Measurements from ENCODE around the gene TRPV3. TPM values are rescaled to one million over a fixed set of nuclear protein-coding genes. Genes with fewer than 3 reads are reported as not detected.
A peak's percentile ranks its signal among the peaks of the same experiment; 100 is the strongest.

The TRPV3 gene
- total and polyA plus RNA-seq, 2 of the 8 experiments (the other 6 are each of a cell fraction or from before 2014, with no cell fraction given), result 0.56 to 1.0 TPM

GRCh38 chr17:3472137-3472536 lies 85.5 kb downstream of the TRPV3 start:
- no peak overlapping the region for H4K5ac ChIP-seq (ENCODE audit: insufficient read length, low read depth, low read length)
- peak overlapping the region; percentile 38; the same call in 1 of the 2 replicates for H4K8ac ChIP-seq (ENCODE audit: extremely low read depth, insufficient read depth, low read length)
- H3K56ac ChIP-seq (replicated peaks; ENCODE audit: insufficient read length, low read depth, low read length), result no peak overlapping the region
- peak overlapping the region; percentile 70 for H4K91ac ChIP-seq (replicated peaks; ENCODE audit: insufficient read length, low read length)
- no peak overlapping the region for H3K4me3 ChIP-seq (ENCODE audit: extremely low read depth in 1 of 4, insufficient read depth in 2 of 4, low read depth in 3 of 4, low read length in 4 of 4)
- no peak overlapping the region for H3K18ac ChIP-seq (ENCODE audit: extremely low read depth, low read length)
- H3K4me2 ChIP-seq (ENCODE audit: insufficient read depth in 1 of 2, low read depth in 2 of 2, low read length in 2 of 2), result no peak overlapping the region
- no peak overlapping the region for H2AK5ac ChIP-seq (ENCODE audit: low read depth, low read length)
- no peak overlapping the region for H2BK12ac ChIP-seq (ENCODE audit: low read depth, low read length)
- no peaks in the 10 kb centered on the region for H3K79me2 ChIP-seq (ENCODE audit: control insufficient read depth in 1 of 2, insufficient read depth in 2 of 2, low read length in 2 of 2)
- H3K9ac ChIP-seq (replicated peaks in 1 of 4; ENCODE audit: extremely low read depth in 1 of 4, low read depth in 3 of 4, low read length in 3 of 4), result no peak overlapping the region
- CTCF ChIA-PET (ENCODE audit: partially characterized antibody), result interaction anchor here (0.6 kb wide), 1 partner anchor 427 kb away, joined by 3 read pairs; no protein-coding TSS in a partner anchor
- H3K23ac ChIP-seq (ENCODE audit: insufficient read length), result no peak overlapping the region
- no peaks in the 10 kb centered on the region for H3K79me1 ChIP-seq (ENCODE audit: low read depth, low read length)
- no peak overlapping the region for H2BK120ac ChIP-seq (replicated peaks; ENCODE audit: low read depth, low read length)
- H3K4ac ChIP-seq (replicated peaks; ENCODE audit: insufficient read length, low read depth, low read length), result no peak overlapping the region
- H3K9me3 ChIP-seq (ENCODE audit: insufficient read depth in 2 of 2, low read depth in 1 of 2, low read length in 1 of 2), result no peaks in the 10 kb centered on the region
- H3K4me1 ChIP-seq (replicated peaks in 1 of 4; ENCODE audit: control insufficient read depth in 3 of 4, insufficient read depth in 4 of 4, low read length in 3 of 4), result peaks cover 0 to 5% (median 0%) of the 10 kb centered on the region in 4 experiments; a peak in 1 of 7 replicates
- H2BK5ac ChIP-seq (ENCODE audit: low read depth, low read length), result 0 out of 2 replicates have a peak overlapping the region, but pooled peaks have one; percentile 5
- H3K23me2 ChIP-seq (ENCODE audit: low read depth, low read length), result no peaks in the 10 kb centered on the region
- WGBS, 2 experiments (ENCODE audit: extremely low coverage in 1 of 2, insufficient coverage in 1 of 2, insufficient read length in 1 of 2, insufficient replicate concordance in 2 of 2, low coverage in 1 of 2, low lambda C conversion rate in 2 of 2, missing lambda C conversion rate in 1 of 2), result 89% methylated on average over 21 of the region's 21 CpGs; no CpG with 5 or more reads in 1 of the 2 experiments
- DNase-seq (ENCODE audit: low read depth in 1 of 2, low spot score in 2 of 2) (no peak), FAIRE-seq (no peak)
- no peak overlapping the region for H2BK15ac ChIP-seq (ENCODE audit: low read length)
- no peaks in the 10 kb centered on the region for H4K20me1 ChIP-seq (replicated peaks in 1 of 2; ENCODE audit: control insufficient read depth in 1 of 2, insufficient read depth in 2 of 2, low read length in 2 of 2)
- no peaks in the 10 kb centered on the region for H3K27me3 ChIP-seq (replicated peaks in 1 of 4; ENCODE audit: control insufficient read depth in 3 of 4, extremely low read depth in 1 of 4, insufficient read depth in 3 of 4, low read length in 3 of 4)
- H3K27ac ChIP-seq (ENCODE audit: low read depth, low read length), result no peak overlapping the region
- H2BK20ac ChIP-seq (ENCODE audit: low read length), result no peak overlapping the region
- no peaks in the 10 kb centered on the region for H3K36me3 ChIP-seq (ENCODE audit: control insufficient read depth in 2 of 4, insufficient read depth in 4 of 4, low read length in 3 of 4)
- H2AFZ ChIP-seq (ENCODE audit: low read length), result 0 out of 2 replicates have a peak overlapping the region, but pooled peaks have one; percentile 49
- POLR2A ChIA-PET (ENCODE audit: partially characterized antibody), result no interaction called here
- H3K14ac ChIP-seq (ENCODE audit: insufficient read length), result no peak overlapping the region
- no peak for TF ChIP-seq PHF8 (conservative IDR thresholded peaks at IDR 0.05; ENCODE audit: low read depth, low read length)

Data from H1 (cell line).